Breast epithelium (tissue), 4 donors: ENCODE results near the gene SCTR. TPM values are rescaled to one million over a fixed set of nuclear protein-coding genes. Genes with fewer than 3 reads are reported as not detected.

Experiments used
- DNase-seq, 2 donors: peaks; one replicate each; pipeline ENCODE4 v3.0.0-alpha.2; 2019; ENCODE audit warnings: low spot score in 2 of 2
- H3K27ac ChIP-seq, 2 donors: fragments of 200-600 bp; sonication (generic) in 1 of 2; one replicate each; pipeline ENCODE4 v1.5.1; 2016 to 2019; ENCODE audit warnings: mild to moderate bottlenecking in 1 of 2
- H3K27me3 ChIP-seq, 2 donors: fragments of 200-600 bp; sonication (generic) in 1 of 2; one replicate each; pipeline versions ENCODE4 v1.5.1 to v1.6.0; 2017 to 2019; ENCODE audit warnings: control low read depth in 1 of 2, mild to moderate bottlenecking in 1 of 2
- H3K36me3 ChIP-seq: fragments of 200-600 bp; one replicate; pipeline ENCODE4 v1.5.1; 2019
- H3K4me1 ChIP-seq, 2 donors: fragments of 200-600 bp; sonication (generic); one replicate each; pipeline ENCODE4 v1.5.1; 2016 to 2019; ENCODE audit warnings: control low read depth in 1 of 2
- H3K4me3 ChIP-seq, 3 donors: fragments of 200-600 bp; sonication (generic); 1 replicate in 2 of 3; 2 replicates in 1 of 3; pipeline ENCODE4 v1.5.1; 2016 to 2019; ENCODE audit warnings: mild to moderate bottlenecking in 3 of 3, moderate library complexity in 2 of 3
- H3K9me3 ChIP-seq, 2 donors: fragments of 200-600 bp; sonication (generic) in 1 of 2; one replicate each; pipeline ENCODE4 v1.5.1; 2016 to 2019; ENCODE audit warnings: control low read depth in 1 of 2
- CTCF ChIP-seq, 3 donors: fragments of 450-650 bp; IDR thresholded peaks; one replicate each; pipeline ENCODE4 v1.5.1; 2016 to 2017; ENCODE audit warnings: antibody characterized with exemption in 3 of 3, mild to moderate bottlenecking in 3 of 3, moderate library complexity in 3 of 3
- POLR2A ChIP-seq: fragments of 450-650 bp; IDR thresholded peaks from one replicate; pipeline ENCODE4 v1.6.1; 2016; ENCODE audit warnings: antibody characterized with exemption, mild to moderate bottlenecking, moderate library complexity
- POLR2AphosphoS5 ChIP-seq, 3 donors: sonication (generic); formaldehyde crosslinking; IDR thresholded peaks; one replicate each; pipeline ENCODE4 v1.6.1; 2017; ENCODE audit warnings: antibody characterized with exemption in 3 of 3
- intact Hi-C: fragments of 100-400 bp; cut with DNase I; formaldehyde crosslinking; loops from one replicate; pipeline ENCODE4 v1.15.1; 2023; ENCODE audit warnings: low total_unique reads
- total RNA-seq, 3 donors: library from RNA; depleted of rRNA; stranded (reverse); fragments of >200 nt; gene quantifications; one replicate each; pipeline ENCODE4 v1.1.0, GENCODE V29; 2016

SCTR gene
- total RNA-seq, 3 donors from 2014 or later: not detected

- no peak overlapping the region for H3K4me3 ChIP-seq
- intact Hi-C loops: no loop called here
- TF ChIP-seq CTCF (IDR thresholded peaks at IDR 0.05) (no peak), POLR2AphosphoS5 (IDR thresholded peaks at IDR 0.05) (no peak), POLR2A (no peak)
- H3K9me3 ChIP-seq: peaks cover 12 to 33% of the 10 kb centered on the region in 2 donors
- no peak overlapping the region for H3K27ac ChIP-seq
- no peaks in the 10 kb centered on the region for H3K36me3 ChIP-seq
- H3K27me3 ChIP-seq: peaks cover 0 to 5% of the 10 kb centered on the region in 2 donors
- H3K4me1 ChIP-seq: no peaks in the 10 kb centered on the region
- no peak for DNase-seq
Measured at GRCh38 chr2:119536707-119537106, 12.4 kb upstream of the SCTR start.

GRCh38 chr2:119536211-119536610 is 11.9 kb upstream of the SCTR start:
- intact Hi-C loops: no loop called here
- Histone ChIP-seq H3K36me3 (no peaks in the 10 kb centered on the region), H3K4me3 (no peak overlapping the region), H3K27me3 (no peaks in the 10 kb centered on the region), H3K27ac (no peak overlapping the region), H3K9me3 (peaks cover 12 to 37% of the 10 kb centered on the region in 2 donors), H3K4me1 (no peaks in the 10 kb centered on the region)
- DNase-seq: no peak
- TF ChIP-seq POLR2A: no peak

- Histone ChIP-seq H3K4me1 (no peaks in the 10 kb centered on the region), H3K9me3 (peaks cover 12 to 38% of the 10 kb centered on the region in 2 donors), H3K27me3 (no peaks in the 10 kb centered on the region), H3K36me3 (no peaks in the 10 kb centered on the region), H3K27ac (no peak overlapping the region), H3K4me3 (no peak overlapping the region)
- intact Hi-C loops: no loop called here
- no peak for DNase-seq
- TF ChIP-seq POLR2AphosphoS5 (IDR thresholded peaks at IDR 0.05) (no peak), CTCF (IDR thresholded peaks at IDR 0.05) (no peak), POLR2A (no peak)
Measured at GRCh38 chr2:119533560-119533959, 9.3 kb upstream of the SCTR start.

GRCh38 chr2:119531292-119531691 is 7.0 kb upstream of the SCTR start:
- Histone ChIP-seq H3K4me1 (no peaks in the 10 kb centered on the region), H3K9me3 (peaks cover 12 to 38% of the 10 kb centered on the region in 2 donors), H3K27me3 (no peaks in the 10 kb centered on the region), H3K4me3 (no peak overlapping the region), H3K27ac (no peak overlapping the region), H3K36me3 (no peaks in the 10 kb centered on the region)
- TF ChIP-seq POLR2A: no peak
- TF ChIP-seq CTCF (IDR thresholded peaks at IDR 0.05): no peak
- no peak for TF ChIP-seq POLR2AphosphoS5 (IDR thresholded peaks at IDR 0.05)
- intact Hi-C loops: no loop called here
- DNase-seq: no peak

GRCh38 chr2:119527999-119528398 is 3.7 kb upstream of the SCTR start:
- Histone ChIP-seq H3K9me3 (peaks cover 2 to 14% of the 10 kb centered on the region in 2 donors), H3K27me3 (peaks cover 0 to 31% of the 10 kb centered on the region in 2 donors), H3K4me1 (no peaks in the 10 kb centered on the region), H3K36me3 (no peaks in the 10 kb centered on the region), H3K4me3 (no peak overlapping the region), H3K27ac (no peak overlapping the region)
- TF ChIP-seq CTCF (IDR thresholded peaks at IDR 0.05) (no peak), POLR2A (no peak), POLR2AphosphoS5 (IDR thresholded peaks at IDR 0.05) (no peak)
- intact Hi-C loops: no loop called here
- no peak for DNase-seq

- intact Hi-C loops: no loop called here
- TF ChIP-seq POLR2AphosphoS5 (IDR thresholded peaks at IDR 0.05): no peak
- TF ChIP-seq POLR2A: no peak
- TF ChIP-seq CTCF (IDR thresholded peaks at IDR 0.05): no peak
- H3K27me3 ChIP-seq: peaks cover 0 to 46% of the 10 kb centered on the region in 2 donors
Measured at GRCh38 chr2:119525614-119526013, 1.3 kb upstream of the SCTR start.

More at GRCh38 chr2:119525614-119526013, 1.3 kb upstream of the SCTR start:
- Histone ChIP-seq H3K9me3 (no peaks in the 10 kb centered on the region), H3K27ac (no peak overlapping the region), H3K36me3 (no peaks in the 10 kb centered on the region), H3K4me1 (no peaks in the 10 kb centered on the region), H3K4me3 (no peak overlapping the region)
- DNase-seq: no peak
